ENCODE measurements around the gene PSME2. TPM values are rescaled to one million over a fixed set of nuclear protein-coding genes. Genes with fewer than 3 reads are reported as not detected.

Gene PSME2
- total RNA-seq, 1 donor: 78.3 TPM

- TF ChIP-seq, protein P1, sequence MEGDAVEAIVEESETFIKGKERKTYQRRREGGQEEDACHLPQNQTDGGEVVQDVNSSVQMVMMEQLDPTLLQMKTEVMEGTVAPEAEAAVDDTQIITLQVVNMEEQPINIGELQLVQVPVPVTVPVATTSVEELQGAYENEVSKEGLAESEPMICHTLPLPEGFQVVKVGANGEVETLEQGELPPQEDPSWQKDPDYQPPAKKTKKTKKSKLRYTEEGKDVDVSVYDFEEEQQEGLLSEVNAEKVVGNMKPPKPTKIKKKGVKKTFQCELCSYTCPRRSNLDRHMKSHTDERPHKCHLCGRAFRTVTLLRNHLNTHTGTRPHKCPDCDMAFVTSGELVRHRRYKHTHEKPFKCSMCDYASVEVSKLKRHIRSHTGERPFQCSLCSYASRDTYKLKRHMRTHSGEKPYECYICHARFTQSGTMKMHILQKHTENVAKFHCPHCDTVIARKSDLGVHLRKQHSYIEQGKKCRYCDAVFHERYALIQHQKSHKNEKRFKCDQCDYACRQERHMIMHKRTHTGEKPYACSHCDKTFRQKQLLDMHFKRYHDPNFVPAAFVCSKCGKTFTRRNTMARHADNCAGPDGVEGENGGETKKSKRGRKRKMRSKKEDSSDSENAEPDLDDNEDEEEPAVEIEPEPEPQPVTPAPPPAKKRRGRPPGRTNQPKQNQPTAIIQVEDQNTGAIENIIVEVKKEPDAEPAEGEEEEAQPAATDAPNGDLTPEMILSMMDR (IDR thresholded peaks at IDR 0.05; ENCODE audit: insufficient read depth, low read length): no peak
- DNase-seq (ENCODE audit: low read depth): peak; percentile 100
- H3K4me3 ChIP-seq (ENCODE audit: low read depth, low read length): peak within 1 kb of the TSS; percentile 91
Measured at GRCh38 chr14:24114532-24115421, 31.6 kb downstream of the PSME2 start, which contains the start of the genes DCAF11 and NRL. Gene DCAF11, plus strand, starts transcription at chr14:24114777. Its CDS starts 818 bp downstream, at chr14:24115595. Gene NRL, minus strand, starts transcription at chr14:24114949. Its CDS starts 32,101 bp downstream, at chr14:24082848.

- H3K4me3 ChIP-seq (ENCODE audit: low read depth, low read length): peak overlapping the region; percentile 91
- no peak for DNase-seq (ENCODE audit: low read depth)
- TF ChIP-seq, protein P1 (IDR thresholded peaks at IDR 0.05; ENCODE audit: insufficient read depth, low read length): no peak
Measured at GRCh38 chr14:24113801-24114531, 32.4 kb downstream of the PSME2 start.

DNA sequence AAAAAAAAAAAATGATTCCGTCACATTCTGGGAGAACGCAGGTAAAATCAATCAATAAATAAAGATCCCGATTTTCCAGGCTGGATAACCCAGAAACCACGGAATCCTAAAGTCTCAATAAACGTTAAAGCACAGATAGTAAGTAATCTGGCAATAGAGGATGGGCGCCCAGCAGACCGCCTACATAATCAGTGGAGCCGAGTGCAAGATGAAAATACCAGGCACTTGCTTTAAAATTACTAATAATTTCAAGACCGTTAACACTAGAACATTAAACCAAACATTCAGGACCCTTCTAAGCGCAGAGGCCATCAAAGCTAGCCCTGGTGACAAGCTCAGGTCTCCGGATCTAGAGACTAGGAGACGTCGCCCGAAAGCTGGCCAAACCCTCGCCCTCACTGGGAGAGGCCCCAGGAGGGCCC is 33.0 kb downstream of the PSME2 start:
- peak overlapping the region; percentile 91 for H3K4me3 ChIP-seq (ENCODE audit: low read depth, low read length)
- DNase-seq (ENCODE audit: low read depth): no peak
- TF ChIP-seq, protein P1 (IDR thresholded peaks at IDR 0.05; ENCODE audit: insufficient read depth, low read length): no peak

- no peak for DNase-seq (ENCODE audit: low read depth)
- no peak overlapping the region for H3K4me3 ChIP-seq (ENCODE audit: low read depth, low read length)
- TF ChIP-seq, protein P1 (IDR thresholded peaks at IDR 0.05; ENCODE audit: insufficient read depth, low read length): no peak
Measured at GRCh38 chr14:24110523-24110922, 35.9 kb downstream of the PSME2 start.

- TF ChIP-seq, protein P1 (IDR thresholded peaks at IDR 0.05; ENCODE audit: insufficient read depth, low read length): no peak
- no peak overlapping the region for H3K4me3 ChIP-seq (ENCODE audit: low read depth, low read length)
- DNase-seq (ENCODE audit: low read depth): no peak
Measured at GRCh38 chr14:24110060-24110459, 36.4 kb downstream of the PSME2 start.

GRCh38 chr14:24108336-24108874 is 38.0 kb downstream of the PSME2 start:
- TF ChIP-seq, protein P1 (IDR thresholded peaks at IDR 0.05; ENCODE audit: insufficient read depth, low read length): no peak
- H3K4me3 ChIP-seq (ENCODE audit: low read depth, low read length): no peak overlapping the region
- DNase-seq (ENCODE audit: low read depth): no peak

Measured in fibroblast of the aortic adventitia (primary cell).